HL-60/S4 treated with retinoic acid at 250 ng/mL for 4 days and 3 days (cell line): Measurements from ENCODE around the gene TAS2R19.
"Not testable (repeated sequence)": the region's sequence is repeated elsewhere in the genome, so short reads cannot be mapped to it uniquely, and the experiment has no call there.

Experiments
- in situ Hi-C: fragments of 300-500 bp; cut with MboI; formaldehyde crosslinking; loops from 2 replicates; pipeline ENCODE4 v1.7.0; 2022; ENCODE audit warnings: low sequenced_read_pairs

The TAS2R19 gene, protein sequence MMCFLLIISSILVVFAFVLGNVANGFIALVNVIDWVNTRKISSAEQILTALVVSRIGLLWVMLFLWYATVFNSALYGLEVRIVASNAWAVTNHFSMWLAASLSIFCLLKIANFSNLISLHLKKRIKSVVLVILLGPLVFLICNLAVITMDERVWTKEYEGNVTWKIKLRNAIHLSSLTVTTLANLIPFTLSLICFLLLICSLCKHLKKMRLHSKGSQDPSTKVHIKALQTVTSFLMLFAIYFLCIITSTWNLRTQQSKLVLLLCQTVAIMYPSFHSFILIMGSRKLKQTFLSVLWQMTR

GRCh38 chr12:11022520-11022919, at the start of gene TAS2R19:
TAS2R19 (minus strand) TSS chr12:11022620; CDS start chr12:11022571, 49 bp downstream.
- in situ Hi-C loops, result no loop called here

- in situ Hi-C loops, result loop anchor here (5.0 kb wide), 1 partner anchor 54 kb away; no protein-coding TSS in a partner anchor
Observed at GRCh38 chr12:11071414-11071813, 49.0 kb upstream of the TAS2R19 start.

- in situ Hi-C loops, result loop anchor here (5.0 kb wide), 1 partner anchor 54 kb away; no protein-coding TSS in a partner anchor
Observed at GRCh38 chr12:11070999-11071398, 48.6 kb upstream of the TAS2R19 start.

- in situ Hi-C loops, result loop anchor here (5.0 kb wide), 1 partner anchor 53 kb away; no protein-coding TSS in a partner anchor
Observed at GRCh38 chr12:11069854-11070365, 47.5 kb upstream of the TAS2R19 start.

GRCh38 chr12:11067514-11067913, 45.1 kb upstream of the TAS2R19 start:
- in situ Hi-C loops, result no loop called here

GRCh38 chr12:11062194-11062593, 39.8 kb upstream of the TAS2R19 start, which contains the start of gene TAS2R46:
TAS2R46 (minus strand) TSS chr12:11062294; CDS start chr12:11062294, 0 bp downstream.
- in situ Hi-C loops, result not testable (repeated sequence)

DNA sequence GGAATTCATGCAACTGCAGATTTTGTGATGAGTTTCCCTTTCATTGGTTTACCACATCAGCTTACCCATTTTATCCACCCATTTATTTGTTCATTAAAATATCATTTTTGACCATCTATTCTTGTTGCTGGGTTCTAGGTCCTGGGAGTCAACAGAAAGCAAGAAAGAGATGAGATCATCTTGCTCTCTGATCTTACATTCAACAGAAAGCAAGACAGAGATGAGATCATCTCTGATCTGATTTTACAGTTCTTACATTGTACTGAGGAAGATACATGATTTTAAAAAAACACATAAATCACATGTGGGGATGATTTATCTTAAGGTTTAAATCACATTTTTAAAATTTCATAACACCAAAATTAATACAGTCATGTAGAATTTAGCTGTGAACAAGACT, 37.4 kb upstream of the TAS2R19 start:
- in situ Hi-C loops, result no loop called here

DNA sequence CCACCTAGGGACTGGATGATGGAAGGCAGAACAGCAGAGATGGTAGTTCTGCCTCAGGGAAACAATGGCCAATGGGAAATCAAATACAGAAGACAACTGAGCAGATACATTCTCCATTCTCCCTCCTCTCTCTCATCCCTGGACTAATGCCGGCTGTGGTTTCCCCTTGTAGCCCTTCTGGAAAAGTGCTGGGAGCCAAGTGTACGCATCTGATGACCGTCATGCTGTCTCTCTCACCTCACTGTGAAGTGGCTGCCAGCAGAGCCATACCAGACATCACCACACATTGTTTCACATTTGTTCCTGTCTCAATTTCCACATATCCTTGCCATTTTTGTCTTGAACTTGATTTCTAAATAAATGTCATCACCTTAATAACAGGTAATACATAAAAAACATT, 36.6 kb upstream of the TAS2R19 start:
- in situ Hi-C loops, result no loop called here

GRCh38 chr12:11055306-11055705, 32.9 kb upstream of the TAS2R19 start:
- in situ Hi-C loops, result no loop called here

- in situ Hi-C loops, result not testable (repeated sequence)
Observed at GRCh38 chr12:11049806-11050531, 27.5 kb upstream of the TAS2R19 start.

DNA sequence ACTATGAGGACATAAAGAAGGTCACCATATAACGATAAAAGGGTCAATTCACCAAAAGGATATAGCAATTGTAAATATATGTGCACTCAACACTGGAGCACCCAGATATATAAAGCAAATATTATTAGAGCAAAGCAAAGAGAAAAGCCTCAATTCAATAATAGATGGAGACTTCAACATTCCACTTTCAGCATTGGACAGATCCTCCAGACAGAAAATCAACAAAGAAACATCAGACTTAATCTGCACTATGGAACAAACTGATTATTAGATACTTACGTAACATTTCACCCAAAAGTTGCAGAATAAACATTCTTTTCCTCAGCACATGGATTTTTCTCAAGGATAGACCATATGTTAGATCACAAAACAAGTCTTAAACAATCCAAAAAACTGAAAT, 18.9 kb upstream of the TAS2R19 start:
- in situ Hi-C loops, result not testable (repeated sequence)

GRCh38 chr12:11040162-11040561, 17.7 kb upstream of the TAS2R19 start:
- in situ Hi-C loops, result no loop called here

DNA sequence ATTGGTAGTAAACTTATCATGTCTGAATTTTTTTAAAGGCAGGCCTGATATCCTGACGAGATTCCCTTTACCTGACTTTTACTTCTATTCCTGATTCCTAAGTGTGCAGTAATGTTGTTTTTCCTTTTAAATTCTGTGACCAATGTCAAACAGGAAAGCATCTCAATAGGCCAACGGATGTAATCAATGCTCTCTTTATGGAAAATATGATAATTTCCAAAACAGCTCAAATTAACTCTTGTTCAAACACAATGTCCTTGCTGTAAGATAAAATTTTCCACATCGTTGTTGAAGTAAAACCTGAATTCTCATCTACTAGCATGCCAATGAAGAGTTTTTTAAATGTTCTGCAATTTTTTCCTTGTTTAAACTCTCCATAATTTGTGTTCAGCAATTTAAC, 16.8 kb upstream of the TAS2R19 start:
- in situ Hi-C loops, result no loop called here

DNA sequence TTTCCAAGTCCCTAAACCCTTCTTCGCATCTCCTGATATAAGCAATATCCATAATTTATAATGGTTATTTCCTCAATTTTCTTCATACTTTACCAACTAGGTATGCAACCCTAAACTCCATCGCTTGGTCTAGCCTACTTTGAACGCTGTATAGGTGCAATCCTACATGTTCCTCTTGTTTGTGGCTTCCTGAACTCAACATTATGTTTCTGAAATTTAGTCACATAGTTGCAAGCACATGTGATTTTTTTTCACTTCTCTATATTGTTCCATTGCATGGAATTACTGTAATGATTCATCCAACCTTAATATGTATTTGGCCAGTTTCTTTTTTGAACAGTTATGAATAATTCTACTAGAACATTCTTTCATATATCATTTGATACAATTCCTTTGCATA, 11.5 kb upstream of the TAS2R19 start:
- in situ Hi-C loops, result not testable (repeated sequence)

- in situ Hi-C loops, result no loop called here
Observed at GRCh38 chr12:11031307-11031706, 8.9 kb upstream of the TAS2R19 start, which contains the start of gene TAS2R31. TAS2R31 (minus strand) TSS chr12:11031407; CDS start chr12:11031335, 72 bp downstream.

DNA sequence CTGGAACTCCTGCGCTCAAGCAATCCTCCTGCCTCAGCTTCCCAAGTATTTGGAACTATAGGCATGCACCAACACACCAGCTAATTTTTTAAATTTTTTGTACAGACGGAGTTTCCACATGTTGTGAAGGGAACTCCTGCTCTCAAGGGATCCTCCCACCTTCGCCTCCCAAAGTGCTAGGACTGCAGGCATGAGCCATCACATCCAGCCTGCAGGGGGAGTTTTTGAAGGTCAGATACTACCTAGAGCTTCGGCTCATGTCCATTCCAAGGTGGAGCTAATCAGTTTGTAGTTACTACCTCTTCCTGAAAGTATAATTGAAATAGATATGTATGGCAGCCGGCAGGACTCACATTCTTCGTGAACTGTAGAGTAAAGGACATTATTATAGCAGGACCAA, 3.7 kb upstream of the TAS2R19 start:
- in situ Hi-C loops, result no loop called here

DNA sequence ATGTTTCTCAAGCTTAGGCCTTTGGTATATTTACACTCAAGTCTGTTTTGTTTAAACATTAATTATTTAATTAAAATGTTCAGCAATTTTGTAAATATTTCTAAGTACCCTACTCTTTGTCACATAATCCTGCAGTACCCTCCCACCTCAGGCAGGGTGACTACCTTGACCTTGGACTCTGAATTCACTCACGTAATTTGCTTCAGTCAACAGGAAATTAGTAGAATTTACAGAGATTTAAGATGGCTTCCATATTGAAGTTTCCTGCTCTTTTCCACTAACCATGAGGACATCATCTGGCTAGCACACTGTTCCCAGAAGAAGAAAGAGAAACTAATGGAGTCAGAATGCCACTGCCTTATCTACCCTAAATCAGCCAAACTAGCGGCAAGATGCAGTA, 967 bp upstream of the TAS2R19 start:
- in situ Hi-C loops, result no loop called here

DNA sequence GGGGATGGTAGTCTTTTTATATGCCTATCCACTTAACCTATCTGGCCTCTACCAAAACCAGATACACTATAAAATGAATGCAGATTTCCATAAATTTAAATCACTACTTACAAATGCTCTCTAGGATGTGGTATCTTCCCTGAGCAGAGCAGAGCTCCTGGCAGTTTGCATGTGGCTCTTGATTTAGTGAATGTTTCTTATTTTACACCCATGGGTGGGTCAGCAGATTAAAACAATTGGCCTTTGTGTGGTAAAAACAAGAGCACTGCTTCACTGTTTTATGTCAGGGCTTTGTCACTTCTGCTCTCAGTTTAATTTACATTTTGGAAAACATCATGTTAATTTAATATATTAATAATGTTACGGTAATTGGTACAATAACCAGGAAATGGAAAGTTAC, 5.5 kb downstream of the TAS2R19 start:
- in situ Hi-C loops, result loop anchor here (5.0 kb wide), 1 partner anchor 55 kb away; no protein-coding TSS in a partner anchor

DNA sequence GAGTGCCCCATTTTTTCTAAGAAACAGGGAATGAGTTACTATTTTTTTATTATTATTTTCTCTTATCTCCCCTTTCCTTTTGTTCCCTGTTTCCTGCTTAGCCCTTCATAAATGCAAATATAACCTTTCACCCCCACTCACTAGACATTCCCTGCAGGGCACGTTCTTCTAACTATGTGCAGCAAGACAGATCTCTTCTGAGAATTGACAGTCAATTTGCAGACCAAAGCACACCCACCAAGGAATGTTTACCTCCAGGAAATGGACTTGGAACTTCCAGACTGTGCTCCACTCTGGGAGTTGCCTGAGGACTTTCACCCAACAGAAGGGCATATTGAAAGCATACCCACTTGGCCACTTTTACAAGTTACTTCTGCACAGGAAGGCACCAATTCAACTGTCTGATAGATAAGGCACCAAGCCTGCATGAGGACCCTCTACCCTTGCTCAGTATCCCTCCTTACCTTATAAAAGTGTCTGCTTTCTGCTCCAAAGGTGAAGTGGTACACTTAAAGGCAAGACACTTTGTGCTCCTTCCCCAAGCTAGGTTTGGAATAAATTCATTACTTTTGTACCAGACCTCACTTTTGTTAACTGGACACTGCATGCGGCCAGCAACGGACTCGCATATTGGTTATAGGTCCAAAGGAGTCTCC, 6.5 kb downstream of the TAS2R19 start:
- in situ Hi-C loops, result loop anchor here (5.0 kb wide), 1 partner anchor 56 kb away; no protein-coding TSS in a partner anchor

GRCh38 chr12:11014234-11014633, 8.2 kb downstream of the TAS2R19 start:
- in situ Hi-C loops, result no loop called here

DNA sequence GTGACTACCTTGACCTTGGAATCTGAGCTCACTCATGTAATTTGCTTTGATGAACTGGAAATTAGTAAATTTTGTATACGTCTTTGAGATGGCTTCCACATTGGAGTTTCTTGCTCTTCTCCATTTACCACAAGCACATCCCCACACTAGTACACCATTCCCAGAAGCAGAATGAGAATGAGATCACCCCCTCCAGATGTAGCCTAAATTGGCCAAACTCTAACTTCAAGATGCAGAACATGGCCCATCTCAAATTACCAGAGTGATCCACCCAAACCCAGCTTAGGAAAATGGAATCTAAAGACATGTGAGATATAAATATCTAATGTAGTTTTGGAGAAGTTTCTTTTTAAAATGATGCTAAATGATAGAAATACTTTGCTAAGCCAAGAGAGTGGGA, 14.8 kb downstream of the TAS2R19 start:
- in situ Hi-C loops, result no loop called here
